GM12878 (cell line): Measurements from ENCODE around the gene HTRA3. TPM values are rescaled to one million over a fixed set of nuclear protein-coding genes. Genes with fewer than 3 reads are reported as not detected.

Experiments
- ATAC-seq: fragments of 200-7000 bp; cut with Tn5 transposase; 3 replicates; pipeline ENCODE4 v1.9.1; 2020; ENCODE audit warnings: mild to moderate bottlenecking, moderate library complexity
- BruUV-seq: library from RNA; stranded (reverse); fragments of 400-500 nt; replicated peaks from 2 replicates; lab custom pipeline; 2021; lab: Mats Ljungman, UMichigan
- CTCF ChIA-PET: fragments of 300-600 bp; sonication (Branson Sonifier 250); formaldehyde crosslinking; extraction: SDS; loops from one replicate; lab custom pipeline; 2021; ENCODE audit warnings: inconsistent platforms; lab: Yijun Ruan, JAX
- POLR2A ChIA-PET: fragments of 350-600 bp; formaldehyde crosslinking; extraction: SDS; loops from one replicate; lab custom pipeline; 2021; ENCODE audit warnings: inconsistent platforms; lab: Charles Lee
- RAD21 ChIA-PET: fragments of 300-600 bp; sonication (Branson Sonifier 250); formaldehyde crosslinking; loops from one replicate; lab custom pipeline; 2023; ENCODE audit warnings: antibody characterized with exemption; ENCODE audit not compliant: unreplicated experiment; lab: Charles Lee
- SMC1A ChIA-PET: fragments of 300-600 bp; sonication (Branson Sonifier 250); formaldehyde crosslinking; loops from one replicate; lab custom pipeline; 2023; ENCODE audit not compliant: unreplicated experiment, uncharacterized antibody; lab: Charles Lee
- DNase-seq: peaks from one replicate; pipeline ENCODE4 v3.0.0-alpha.2; 2011; ENCODE audit warnings: low read depth, low spot score
- FAIRE-seq: peaks from 3 replicates; lab custom pipeline; 2011; peaks lifted over from hg19 to GRCh38; lab: Jason Lieb, UNC
- H2AFZ ChIP-seq: 2 replicates; pipeline ENCODE4 v1.6.0; 2011; ENCODE audit warnings: low read depth, low read length, control low read depth; ENCODE audit not compliant: control insufficient read depth
- H3K27ac ChIP-seq: 2 replicates; pipeline ENCODE4 v1.5.1; 2011; ENCODE audit warnings: control low read depth; ENCODE audit not compliant: control insufficient read depth, insufficient read depth
- H3K27me3 ChIP-seq, 2 experiments: replicated peaks in 1 of 2; 2 replicates each; pipeline versions ENCODE4 v1.6.0 to v1.6.1; 2011; ENCODE audit warnings: low read length in 1 of 2; ENCODE audit not compliant: control insufficient read depth in 2 of 2, insufficient read depth in 2 of 2
- H3K36me3 ChIP-seq, 2 experiments: 2 replicates each; pipeline ENCODE4 v1.5.1; 2011; ENCODE audit warnings: low read length in 1 of 2; ENCODE audit not compliant: control insufficient read depth in 2 of 2, insufficient read depth in 2 of 2
- H3K4me1 ChIP-seq: 2 replicates; pipeline ENCODE4 v1.6.1; 2011; ENCODE audit warnings: mild to moderate bottlenecking, low read length, moderate library complexity, mixed read lengths; ENCODE audit not compliant: control insufficient read depth, insufficient read depth
- H3K4me2 ChIP-seq: 2 replicates; pipeline ENCODE4 v1.6.0; 2011; ENCODE audit warnings: control low read depth; ENCODE audit not compliant: control insufficient read depth, insufficient read depth
- H3K4me3 ChIP-seq: fragments of 200-600 bp; sonication (generic); 2 replicates; pipeline ENCODE4 v1.5.1; 2016
- H3K79me2 ChIP-seq: 2 replicates; pipeline ENCODE4 v1.6.0; 2011; ENCODE audit warnings: low read length; ENCODE audit not compliant: control insufficient read depth, insufficient read depth
- H3K9ac ChIP-seq: 2 replicates; pipeline ENCODE4 v1.8.0; 2011; ENCODE audit warnings: low read length, control low read depth, mixed read lengths; ENCODE audit not compliant: control insufficient read depth, insufficient read depth
- H3K9me3 ChIP-seq: replicated peaks from 3 replicates; pipeline ENCODE4 v1.5.1; 2011; ENCODE audit warnings: mild to moderate bottlenecking, low read length; ENCODE audit not compliant: control insufficient read depth, insufficient read depth
- H4K20me1 ChIP-seq: 2 replicates; pipeline ENCODE4 v1.6.0; 2011; ENCODE audit not compliant: control insufficient read depth, insufficient read depth
- BHLHE40 ChIP-seq, 2 experiments: fragments of 450-650 bp in 1 of 2; IDR thresholded peaks; 2 replicates each; pipeline ENCODE4 v1.6.1; 2011 to 2017; ENCODE audit warnings: low read depth in 2 of 2, borderline replicate concordance in 1 of 2, improper control_type of control experiment in 1 of 2, low read length in 1 of 2, mild to moderate bottlenecking in 1 of 2
- EED ChIP-seq: sonication (generic); IDR thresholded peaks from 2 replicates; pipeline ENCODE4 v1.6.1; 2016; ENCODE audit warnings: antibody characterized with exemption, low read depth
- EZH2 ChIP-seq: IDR thresholded peaks from 2 replicates; pipeline ENCODE4 v1.6.1; 2012; ENCODE audit warnings: low read depth, mild to moderate bottlenecking, control low read depth, inconsistent platforms, low read length, borderline replicate concordance; ENCODE audit not compliant: control insufficient read depth
- FOS ChIP-seq: IDR thresholded peaks from 3 replicates; pipeline ENCODE4 v1.6.1; 2011; ENCODE audit warnings: borderline replicate concordance; ENCODE audit not compliant: insufficient read length; ENCODE audit errors: extremely low read depth
- FOXM1 ChIP-seq: IDR thresholded peaks from 2 replicates; pipeline ENCODE4 v1.6.1; 2012; ENCODE audit warnings: low read depth, mild to moderate bottlenecking, inconsistent platforms, low read length, moderate library complexity
- KDM1A ChIP-seq: fragments of 200-600 bp; sonication (generic); IDR thresholded peaks from 2 replicates; pipeline ENCODE4 v1.6.1; 2016; ENCODE audit warnings: borderline replicate concordance
- LARP7 ChIP-seq: fragments of 450-650 bp; IDR thresholded peaks from 2 replicates; pipeline ENCODE4 v1.6.1; 2017; ENCODE audit warnings: mild to moderate bottlenecking
- NR2F1 ChIP-seq: fragments of 450-650 bp; conservative IDR thresholded peaks from 2 replicates; pipeline ENCODE4 v1.6.1; 2017; ENCODE audit warnings: mild to moderate bottlenecking
- PAX8 ChIP-seq: fragments of 450-650 bp; IDR thresholded peaks from 2 replicates; pipeline ENCODE4 v1.6.1; 2017; ENCODE audit warnings: mild to moderate bottlenecking, moderate library complexity
- POU2F2 ChIP-seq: IDR thresholded peaks from 3 replicates; pipeline ENCODE4 v1.6.1; 2011; ENCODE audit warnings: low read depth, mild to moderate bottlenecking, low read length, borderline replicate concordance
- RAD21 ChIP-seq: IDR thresholded peaks from 2 replicates; pipeline ENCODE4 v1.6.1; 2011; ENCODE audit warnings: mild to moderate bottlenecking, low read depth, low read length, moderate library complexity; ENCODE audit not compliant: insufficient read depth
- RAD51 ChIP-seq: fragments of 450-650 bp; IDR thresholded peaks from 2 replicates; pipeline ENCODE4 v1.6.1; 2016; ENCODE audit warnings: moderate library complexity, mild to moderate bottlenecking, inconsistent platforms
- RCOR1 ChIP-seq: conservative IDR thresholded peaks from 2 replicates; pipeline ENCODE4 v1.6.1; 2012; ENCODE audit warnings: low read depth, low read length, improper control_type of control experiment
- TBL1XR1 ChIP-seq: IDR thresholded peaks from 2 replicates; pipeline ENCODE4 v1.6.1; 2012; ENCODE audit warnings: low read depth, low read length, improper control_type of control experiment
- YBX1 ChIP-seq: fragments of 450-650 bp; IDR thresholded peaks from 2 replicates; pipeline ENCODE4 v1.6.1; 2016; ENCODE audit warnings: antibody characterized with exemption
- ZNF217 ChIP-seq: fragments of 450-650 bp; IDR thresholded peaks from 2 replicates; pipeline ENCODE4 v1.6.1; 2017; ENCODE audit warnings: antibody characterized with exemption, mild to moderate bottlenecking
- WGBS: methylation state at CpG from one replicate; pipeline ENCODE4 v1.1.6; 2016; ENCODE audit warnings: low lambda C conversion rate; ENCODE audit not compliant: insufficient replicate concordance, insufficient coverage; ENCODE audit errors: missing lambda C conversion rate; 5-methylcytosine and 5-hydroxymethylcytosine counted together
- in situ Hi-C: fragments of 300-500 bp; cut with MboI; formaldehyde crosslinking; loops from 9 replicates; pipeline ENCODE4 v1.14.3; 2018; ENCODE audit warnings: mixed read lengths
- intact Hi-C: fragments of 100-400 bp; cut with micrococcal nuclease; formaldehyde crosslinking; loops from one replicate; pipeline ENCODE4 v1.14.2; 2022; ENCODE audit not compliant: unreplicated experiment
- polyA plus RNA-seq, 11 experiments: library from polyadenylated mRNA; depleted of rRNA in 4 of 11; unstranded in 6 of 11; stranded (reverse) in 5 of 11; fragments of >200 nt; fragmentation: Nextera tagmentation in 4 of 11; fragmentation: Illumina TruSeq in 1 of 11; extraction: Ambion mirVana in 4 of 11; extraction: Trizol in 1 of 11; gene quantifications; 1 replicate in 1 of 11; 2 replicates in 10 of 11; pipeline versions ENCODE4 v1.2.1 to v1.2.3, GENCODE V29; 2011 to 2016; ENCODE audit warnings: inconsistent platforms in 2 of 11, missing spikeins in 2 of 11, low read depth in 1 of 11
- total RNA-seq, 4 experiments: library from RNA; depleted of rRNA in 3 of 4; stranded (reverse); fragments of >200 nt in 3 of 4; fragmentation: Illumina TruSeq in 1 of 4; extraction: Trizol in 1 of 4; gene quantifications; 2 replicates each; pipeline versions ENCODE4 v1.2.1 to v1.2.3, GENCODE V29; 2013 to 2021
- TF ChIP-seq, protein P1 (sequence below): fragments of 450-650 bp; conservative IDR thresholded peaks from 2 replicates; pipeline ENCODE4 v1.6.1; 2017; ENCODE audit warnings: mild to moderate bottlenecking, moderate library complexity
- TF ChIP-seq, protein P2 (sequence below): IDR thresholded peaks from 2 replicates; pipeline ENCODE4 v1.6.1; 2012; ENCODE audit warnings: low read depth, low read length, improper control_type of control experiment
- TF ChIP-seq, protein P3 (sequence below): fragments of 450-650 bp; IDR thresholded peaks from 2 replicates; pipeline ENCODE4 v1.6.1; 2017; ENCODE audit warnings: mild to moderate bottlenecking, low read depth, inconsistent platforms; ENCODE audit not compliant: poor library complexity, severe bottlenecking

Gene HTRA3
- total and polyA plus RNA-seq, 10 of the 15 experiments (the other 5 are each of a cell fraction or from before 2014, with no cell fraction given) = 0.04 to 1.2 (median 0.08) TPM; not detected in 7

DNA sequence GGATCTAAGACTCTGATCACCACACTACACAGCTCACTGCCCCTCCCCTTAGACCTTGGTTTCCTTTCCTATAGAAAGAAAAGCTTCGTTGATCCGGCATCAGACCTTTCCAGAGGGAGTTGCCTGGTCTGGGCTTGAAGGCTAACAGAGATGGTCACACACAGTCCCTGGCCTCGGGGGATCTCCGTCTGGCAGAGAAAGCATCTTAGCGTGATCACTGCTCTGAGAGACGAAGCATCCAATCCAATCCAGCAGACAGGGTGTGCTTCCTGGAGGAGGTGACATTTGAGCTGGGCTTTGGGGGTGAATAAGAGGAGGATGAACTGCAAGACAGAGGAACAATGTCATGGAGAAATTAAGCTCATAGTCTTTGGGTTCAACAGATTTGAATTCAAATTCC lies 49.5 kb downstream of the HTRA3 start:
- FAIRE-seq (no peak), ATAC-seq (no peak), DNase-seq (no peak)
- 30% methylated on average over 6 of the region's 6 CpGs for WGBS
- Histone ChIP-seq H3K27ac (no peak overlapping the region), H3K27me3 (no peaks in the 10 kb centered on the region; a peak in 3 of 4 replicates), H3K4me3 (no peak overlapping the region), H3K9ac (no peak overlapping the region), H2AFZ (no peak overlapping the region), H3K79me2 (no peaks in the 10 kb centered on the region), H3K36me3 (no peaks in the 10 kb centered on the region), H3K4me2 (no peak overlapping the region), H3K9me3 (no peaks in the 10 kb centered on the region), H3K4me1 (no peaks in the 10 kb centered on the region), H4K20me1 (no peaks in the 10 kb centered on the region)
- POLR2A ChIA-PET = no interaction called here
- TF ChIP-seq KDM1A (no peak), NR2F1 (no peak), YBX1 (no peak), FOXM1 (no peak), EED (no peak), POU2F2 (no peak), RAD21 (no peak), ZNF217 (no peak), PAX8 (no peak), EZH2 (no peak), LARP7 (no peak), TBL1XR1 (no peak), RAD51 (no peak), RCOR1 (no peak), FOS (no peak), BHLHE40 (IDR thresholded peaks at IDR 0.05; ENCODE audit: borderline replicate concordance in 1 of 2, low read depth in 2 of 2, low read length in 1 of 2) (no peak)
- TF ChIP-seq, protein P1, sequence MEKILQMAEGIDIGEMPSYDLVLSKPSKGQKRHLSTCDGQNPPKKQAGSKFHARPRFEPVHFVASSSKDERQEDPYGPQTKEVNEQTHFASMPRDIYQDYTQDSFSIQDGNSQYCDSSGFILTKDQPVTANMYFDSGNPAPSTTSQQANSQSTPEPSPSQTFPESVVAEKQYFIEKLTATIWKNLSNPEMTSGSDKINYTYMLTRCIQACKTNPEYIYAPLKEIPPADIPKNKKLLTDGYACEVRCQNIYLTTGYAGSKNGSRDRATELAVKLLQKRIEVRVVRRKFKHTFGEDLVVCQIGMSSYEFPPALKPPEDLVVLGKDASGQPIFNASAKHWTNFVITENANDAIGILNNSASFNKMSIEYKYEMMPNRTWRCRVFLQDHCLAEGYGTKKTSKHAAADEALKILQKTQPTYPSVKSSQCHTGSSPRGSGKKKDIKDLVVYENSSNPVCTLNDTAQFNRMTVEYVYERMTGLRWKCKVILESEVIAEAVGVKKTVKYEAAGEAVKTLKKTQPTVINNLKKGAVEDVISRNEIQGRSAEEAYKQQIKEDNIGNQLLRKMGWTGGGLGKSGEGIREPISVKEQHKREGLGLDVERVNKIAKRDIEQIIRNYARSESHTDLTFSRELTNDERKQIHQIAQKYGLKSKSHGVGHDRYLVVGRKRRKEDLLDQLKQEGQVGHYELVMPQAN = no peak
- TF ChIP-seq, protein P2, sequence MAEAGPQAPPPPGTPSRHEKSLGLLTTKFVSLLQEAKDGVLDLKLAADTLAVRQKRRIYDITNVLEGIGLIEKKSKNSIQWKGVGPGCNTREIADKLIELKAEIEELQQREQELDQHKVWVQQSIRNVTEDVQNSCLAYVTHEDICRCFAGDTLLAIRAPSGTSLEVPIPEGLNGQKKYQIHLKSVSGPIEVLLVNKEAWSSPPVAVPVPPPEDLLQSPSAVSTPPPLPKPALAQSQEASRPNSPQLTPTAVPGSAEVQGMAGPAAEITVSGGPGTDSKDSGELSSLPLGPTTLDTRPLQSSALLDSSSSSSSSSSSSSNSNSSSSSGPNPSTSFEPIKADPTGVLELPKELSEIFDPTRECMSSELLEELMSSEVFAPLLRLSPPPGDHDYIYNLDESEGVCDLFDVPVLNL = no peak
- TF ChIP-seq, protein P3, sequence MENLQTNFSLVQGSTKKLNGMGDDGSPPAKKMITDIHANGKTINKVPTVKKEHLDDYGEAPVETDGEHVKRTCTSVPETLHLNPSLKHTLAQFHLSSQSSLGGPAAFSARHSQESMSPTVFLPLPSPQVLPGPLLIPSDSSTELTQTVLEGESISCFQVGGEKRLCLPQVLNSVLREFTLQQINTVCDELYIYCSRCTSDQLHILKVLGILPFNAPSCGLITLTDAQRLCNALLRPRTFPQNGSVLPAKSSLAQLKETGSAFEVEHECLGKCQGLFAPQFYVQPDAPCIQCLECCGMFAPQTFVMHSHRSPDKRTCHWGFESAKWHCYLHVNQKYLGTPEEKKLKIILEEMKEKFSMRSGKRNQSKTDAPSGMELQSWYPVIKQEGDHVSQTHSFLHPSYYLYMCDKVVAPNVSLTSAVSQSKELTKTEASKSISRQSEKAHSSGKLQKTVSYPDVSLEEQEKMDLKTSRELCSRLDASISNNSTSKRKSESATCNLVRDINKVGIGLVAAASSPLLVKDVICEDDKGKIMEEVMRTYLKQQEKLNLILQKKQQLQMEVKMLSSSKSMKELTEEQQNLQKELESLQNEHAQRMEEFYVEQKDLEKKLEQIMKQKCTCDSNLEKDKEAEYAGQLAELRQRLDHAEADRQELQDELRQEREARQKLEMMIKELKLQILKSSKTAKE = no peak
- CTCF ChIA-PET = interaction anchor here (2.1 kb wide), 1 partner anchor 84 kb away, joined by 8 read pairs; no protein-coding TSS in a partner anchor
- SMC1A ChIA-PET = interaction anchor here (0.6 kb wide), 1 partner anchor 312 kb away, joined by 3 read pairs; no protein-coding TSS in a partner anchor
- intact Hi-C loops (no loop called here), in situ Hi-C loops (no loop called here)
- BruUV-seq = no TSS peak
- RAD21 ChIA-PET = no interaction called here
